GM12892 (cell line): ENCODE measurements around the gene MEIS3.

Experiments
- POLR2A ChIP-seq: IDR thresholded peaks from 2 replicates; pipeline ENCODE4 v1.6.1; 2011; ENCODE audit warnings: low read depth, low read length, control low read depth
- TAF1 ChIP-seq: IDR thresholded peaks from 2 replicates; pipeline ENCODE4 v1.6.1; 2011; ENCODE audit warnings: low read depth, mild to moderate bottlenecking, control low read depth, low read length, borderline replicate concordance

DNA sequence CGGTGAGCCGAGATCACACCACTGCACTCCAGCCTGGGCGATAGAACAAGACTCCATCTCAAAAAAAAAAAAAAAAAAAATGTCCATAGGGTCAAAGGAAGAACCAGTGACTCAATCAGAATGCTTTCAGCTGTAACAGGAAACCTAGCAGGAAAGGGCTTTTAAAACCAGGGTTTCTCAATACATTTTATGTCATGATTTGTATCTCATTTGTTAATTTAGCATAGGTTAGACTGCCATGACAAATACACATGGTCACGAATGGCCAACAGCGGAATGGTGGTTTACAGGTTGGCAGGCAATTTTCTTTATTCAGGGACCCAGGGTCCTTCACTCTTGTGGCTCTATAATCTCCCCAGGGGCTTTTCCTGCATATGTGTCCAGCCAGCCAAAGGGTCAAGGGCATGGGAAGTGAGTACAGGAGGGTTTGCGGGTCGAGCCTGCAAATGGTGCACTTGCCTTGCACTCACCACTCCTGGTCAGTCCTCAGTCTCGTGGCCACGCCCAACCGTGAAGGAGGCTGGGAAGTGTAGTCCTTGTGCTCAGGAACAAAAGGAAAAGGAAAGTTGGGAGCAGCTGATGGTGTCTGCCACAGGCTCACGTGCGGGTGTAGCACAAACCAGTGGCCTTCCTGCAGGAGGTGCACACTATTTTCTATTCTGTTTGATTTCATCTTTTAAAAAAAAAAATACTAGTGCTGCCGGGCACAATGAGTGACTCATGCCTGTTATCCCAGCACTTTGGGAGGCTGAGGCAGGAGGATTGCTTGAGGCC, 55.4 kb downstream of the MEIS3 start:
- TF ChIP-seq POLR2A = no peak
- TF ChIP-seq TAF1 = no peak
